SU-DHL-6 (cell line): ENCODE results near the gene GINS2.

Experiments used
- CTCF ChIP-seq: fragments of 200-600 bp; sonication (generic); IDR thresholded peaks from one replicate; pipeline ENCODE4 v1.5.1; 2017; ENCODE audit warnings: antibody characterized with exemption, mild to moderate bottlenecking, low read length, moderate library complexity; ENCODE audit not compliant: insufficient read depth, poor library complexity, severe bottlenecking
- EZH2phosphoT487 ChIP-seq: fragments of 200-600 bp; sonication (generic), shearing (Covaris generic); conservative IDR thresholded peaks from 2 replicates; pipeline ENCODE4 v1.6.1; 2018; ENCODE audit warnings: mild to moderate bottlenecking, antibody characterized with exemption, low read length, moderate library complexity, mixed read lengths

DNA sequence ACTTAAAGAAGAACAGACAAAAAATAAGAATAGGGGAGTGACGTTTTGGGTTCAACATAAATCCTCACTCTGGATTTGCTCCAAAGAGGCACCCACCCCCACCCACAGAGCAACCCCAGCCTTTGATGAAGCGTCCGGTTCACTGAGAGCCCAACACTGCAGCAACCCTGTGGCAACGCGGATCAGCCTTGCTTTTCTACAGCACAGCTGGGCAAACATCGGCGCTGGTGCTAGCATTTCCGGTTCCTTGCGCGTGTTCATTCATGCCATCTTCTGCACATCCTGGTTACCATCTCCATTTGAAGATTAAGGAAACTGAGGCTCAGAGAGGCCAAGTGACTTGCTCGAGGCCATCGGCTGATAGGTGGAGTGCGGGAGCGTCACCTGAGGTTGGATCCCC, 8.7 kb upstream of the GINS2 start:
- no peak for TF ChIP-seq CTCF
- no peak for TF ChIP-seq EZH2phosphoT487
